SK-N-SH treated with all-trans-retinoic acid at 6 μM for 48 hours (cell line): ENCODE results near the gene LMNA.

ENCODE experiments used
- TF ChIP-seq, protein P1 (sequence below): fragments of 250-450 bp; sonication (Bioruptor Pico); IDR thresholded peaks from 2 replicates; pipeline ENCODE4 v1.5.1; 2020; ENCODE audit warnings: low read depth, mild to moderate bottlenecking, moderate library complexity
- TF ChIP-seq, protein P2 (sequence below): fragments of 250-450 bp; sonication (Bioruptor Pico); IDR thresholded peaks from 2 replicates; pipeline ENCODE4 v1.5.0; 2020; ENCODE audit warnings: mild to moderate bottlenecking, moderate library complexity

DNA sequence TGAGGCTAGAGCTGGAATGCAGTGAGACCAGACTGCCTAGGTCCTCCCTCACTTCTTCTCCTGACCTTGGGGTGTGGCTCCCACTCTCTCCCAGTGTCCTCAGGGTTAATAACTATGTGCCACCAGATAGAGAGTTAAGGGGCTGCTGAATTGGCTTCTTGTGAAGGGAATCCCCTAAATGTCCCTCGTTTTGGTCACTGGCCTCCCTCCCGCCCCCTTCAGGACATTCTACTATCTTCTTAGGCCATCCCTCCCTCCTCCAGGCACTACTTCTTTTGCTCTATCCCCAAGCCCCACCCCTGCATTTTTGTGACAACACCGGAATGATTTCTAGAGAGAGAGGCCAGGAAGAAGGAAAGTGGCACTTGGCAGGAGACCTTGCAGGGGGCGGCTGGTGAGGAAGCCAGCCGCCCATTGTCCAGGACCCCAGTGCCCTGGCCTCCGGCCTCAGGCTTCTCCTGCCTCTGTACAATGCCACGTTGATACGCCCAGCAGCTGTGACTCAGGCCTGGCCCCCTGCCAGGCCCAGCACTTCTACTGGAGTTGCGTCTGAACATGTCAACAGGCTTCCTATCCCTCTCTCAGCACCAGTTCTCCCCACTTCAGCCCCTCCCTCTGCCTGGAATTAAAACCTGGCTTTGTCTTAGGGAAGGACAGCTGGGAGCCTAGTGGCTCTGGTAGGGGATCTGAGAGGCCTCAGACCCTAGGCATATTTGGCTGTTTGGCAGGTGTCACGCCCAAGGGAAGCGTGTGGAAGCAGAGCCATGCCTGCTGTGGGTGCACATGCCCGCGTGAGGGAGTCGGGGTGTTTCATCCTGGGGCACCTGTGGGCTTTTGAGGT lies 9.1 kb downstream of the LMNA start:
- TF ChIP-seq, protein P1, sequence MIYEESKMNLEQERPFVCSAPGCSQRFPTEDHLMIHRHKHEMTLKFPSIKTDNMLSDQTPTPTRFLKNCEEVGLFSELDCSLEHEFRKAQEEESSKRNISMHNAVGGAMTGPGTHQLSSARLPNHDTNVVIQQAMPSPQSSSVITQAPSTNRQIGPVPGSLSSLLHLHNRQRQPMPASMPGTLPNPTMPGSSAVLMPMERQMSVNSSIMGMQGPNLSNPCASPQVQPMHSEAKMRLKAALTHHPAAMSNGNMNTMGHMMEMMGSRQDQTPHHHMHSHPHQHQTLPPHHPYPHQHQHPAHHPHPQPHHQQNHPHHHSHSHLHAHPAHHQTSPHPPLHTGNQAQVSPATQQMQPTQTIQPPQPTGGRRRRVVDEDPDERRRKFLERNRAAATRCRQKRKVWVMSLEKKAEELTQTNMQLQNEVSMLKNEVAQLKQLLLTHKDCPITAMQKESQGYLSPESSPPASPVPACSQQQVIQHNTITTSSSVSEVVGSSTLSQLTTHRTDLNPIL (CRISPR knock-in tag): no peak
- TF ChIP-seq, protein P2, sequence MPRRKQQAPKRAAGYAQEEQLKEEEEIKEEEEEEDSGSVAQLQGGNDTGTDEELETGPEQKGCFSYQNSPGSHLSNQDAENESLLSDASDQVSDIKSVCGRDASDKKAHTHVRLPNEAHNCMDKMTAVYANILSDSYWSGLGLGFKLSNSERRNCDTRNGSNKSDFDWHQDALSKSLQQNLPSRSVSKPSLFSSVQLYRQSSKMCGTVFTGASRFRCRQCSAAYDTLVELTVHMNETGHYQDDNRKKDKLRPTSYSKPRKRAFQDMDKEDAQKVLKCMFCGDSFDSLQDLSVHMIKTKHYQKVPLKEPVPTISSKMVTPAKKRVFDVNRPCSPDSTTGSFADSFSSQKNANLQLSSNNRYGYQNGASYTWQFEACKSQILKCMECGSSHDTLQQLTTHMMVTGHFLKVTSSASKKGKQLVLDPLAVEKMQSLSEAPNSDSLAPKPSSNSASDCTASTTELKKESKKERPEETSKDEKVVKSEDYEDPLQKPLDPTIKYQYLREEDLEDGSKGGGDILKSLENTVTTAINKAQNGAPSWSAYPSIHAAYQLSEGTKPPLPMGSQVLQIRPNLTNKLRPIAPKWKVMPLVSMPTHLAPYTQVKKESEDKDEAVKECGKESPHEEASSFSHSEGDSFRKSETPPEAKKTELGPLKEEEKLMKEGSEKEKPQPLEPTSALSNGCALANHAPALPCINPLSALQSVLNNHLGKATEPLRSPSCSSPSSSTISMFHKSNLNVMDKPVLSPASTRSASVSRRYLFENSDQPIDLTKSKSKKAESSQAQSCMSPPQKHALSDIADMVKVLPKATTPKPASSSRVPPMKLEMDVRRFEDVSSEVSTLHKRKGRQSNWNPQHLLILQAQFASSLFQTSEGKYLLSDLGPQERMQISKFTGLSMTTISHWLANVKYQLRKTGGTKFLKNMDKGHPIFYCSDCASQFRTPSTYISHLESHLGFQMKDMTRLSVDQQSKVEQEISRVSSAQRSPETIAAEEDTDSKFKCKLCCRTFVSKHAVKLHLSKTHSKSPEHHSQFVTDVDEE (CRISPR knock-in tag): peak; percentile 19; the same call in 1 of the 2 replicates
